WI38 (cell line): ENCODE measurements around the gene LSM12.
"Not testable (repeated sequence)": the region's sequence is repeated elsewhere in the genome, so short reads cannot be mapped to it uniquely, and the experiment has no call there.

Experiments used
- H3K4me3 ChIP-seq: 2 replicates; pipeline ENCODE4 v1.5.1; 2011; ENCODE audit warnings: low read depth, mild to moderate bottlenecking, control low read depth, low read length
- CTCF ChIP-seq: IDR thresholded peaks from 2 replicates; pipeline ENCODE4 v1.5.1; 2012; ENCODE audit warnings: low read depth, mild to moderate bottlenecking, control low read depth, low read length

LSM12 gene

GRCh38 chr17:44002141-44002848, 64.2 kb downstream of the LSM12 start:
- H3K4me3 ChIP-seq, result no peak overlapping the region
- no peak for TF ChIP-seq CTCF

- no peak for TF ChIP-seq CTCF
- no peak overlapping the region for H3K4me3 ChIP-seq
Measured at GRCh38 chr17:44001461-44001920, 65.0 kb downstream of the LSM12 start.

- TF ChIP-seq CTCF, result no peak
- H3K4me3 ChIP-seq, result no peak overlapping the region
Measured at GRCh38 chr17:44000871-44001460, 65.5 kb downstream of the LSM12 start.

- TF ChIP-seq CTCF, result no peak
- H3K4me3 ChIP-seq, result no peak overlapping the region
Measured at GRCh38 chr17:44000141-44000860, 66.2 kb downstream of the LSM12 start.

GRCh38 chr17:43999024-43999423, 67.4 kb downstream of the LSM12 start:
- no peak overlapping the region for H3K4me3 ChIP-seq
- no peak for TF ChIP-seq CTCF

GRCh38 chr17:43998552-43998951, 67.9 kb downstream of the LSM12 start:
- TF ChIP-seq CTCF, result no peak
- H3K4me3 ChIP-seq, result no peak overlapping the region

- H3K4me3 ChIP-seq, result not testable (repeated sequence)
Measured at GRCh38 chr17:43997180-43997579, 69.3 kb downstream of the LSM12 start.
